ENCODE results near the gene RIMS4.

The RIMS4 gene

DNA sequence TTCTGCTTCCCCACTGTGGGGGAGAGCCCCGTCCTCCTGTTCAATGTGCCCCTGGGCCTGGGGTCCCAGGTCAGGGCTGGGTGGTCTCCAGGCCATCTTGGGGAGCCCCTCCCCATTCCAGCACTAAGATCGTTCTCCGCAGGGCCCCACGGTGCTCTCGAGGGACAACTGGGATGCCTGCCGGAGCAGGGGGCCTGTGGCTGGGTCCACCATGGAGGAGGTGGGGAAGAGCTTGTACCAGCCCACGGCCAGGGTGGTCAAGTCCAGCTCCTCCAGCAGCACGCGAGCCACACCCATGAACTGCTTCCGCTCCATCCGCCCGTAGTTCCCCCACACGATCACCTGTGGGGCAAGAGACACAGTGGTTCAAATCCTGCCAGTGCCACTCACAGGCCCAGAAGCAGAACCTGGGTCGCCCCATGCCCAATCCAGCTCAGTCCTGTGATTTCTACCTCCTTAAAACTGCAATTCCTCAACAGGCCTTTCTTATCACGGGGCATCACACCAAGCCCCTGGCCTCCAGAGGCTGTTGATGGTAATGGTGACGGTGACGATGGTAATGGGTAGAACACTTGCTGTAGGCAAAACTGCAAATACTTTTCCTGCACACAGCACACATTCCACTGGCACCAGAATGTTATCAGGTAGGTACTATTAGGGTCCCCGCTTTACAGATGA is 54.2 kb downstream of the RIMS4 start:
- Histone ChIP-seq H3K4me3 (ENCODE audit: low read depth in 1 of 2, low read length in 1 of 2) (no peak overlapping the region), H3K36me3 (no peaks in the 10 kb centered on the region), H3K9me3 (no peaks in the 10 kb centered on the region), H3K27ac (no peak overlapping the region), H3K4me1 (ENCODE audit: control insufficient read depth in 1 of 2, insufficient read depth in 1 of 2, low read depth in 1 of 2, low read length in 1 of 2) (no peaks in the 10 kb centered on the region), H3K27me3 (peaks cover 25% of the 10 kb centered on the region)
- TF ChIP-seq, protein P1, sequence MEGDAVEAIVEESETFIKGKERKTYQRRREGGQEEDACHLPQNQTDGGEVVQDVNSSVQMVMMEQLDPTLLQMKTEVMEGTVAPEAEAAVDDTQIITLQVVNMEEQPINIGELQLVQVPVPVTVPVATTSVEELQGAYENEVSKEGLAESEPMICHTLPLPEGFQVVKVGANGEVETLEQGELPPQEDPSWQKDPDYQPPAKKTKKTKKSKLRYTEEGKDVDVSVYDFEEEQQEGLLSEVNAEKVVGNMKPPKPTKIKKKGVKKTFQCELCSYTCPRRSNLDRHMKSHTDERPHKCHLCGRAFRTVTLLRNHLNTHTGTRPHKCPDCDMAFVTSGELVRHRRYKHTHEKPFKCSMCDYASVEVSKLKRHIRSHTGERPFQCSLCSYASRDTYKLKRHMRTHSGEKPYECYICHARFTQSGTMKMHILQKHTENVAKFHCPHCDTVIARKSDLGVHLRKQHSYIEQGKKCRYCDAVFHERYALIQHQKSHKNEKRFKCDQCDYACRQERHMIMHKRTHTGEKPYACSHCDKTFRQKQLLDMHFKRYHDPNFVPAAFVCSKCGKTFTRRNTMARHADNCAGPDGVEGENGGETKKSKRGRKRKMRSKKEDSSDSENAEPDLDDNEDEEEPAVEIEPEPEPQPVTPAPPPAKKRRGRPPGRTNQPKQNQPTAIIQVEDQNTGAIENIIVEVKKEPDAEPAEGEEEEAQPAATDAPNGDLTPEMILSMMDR (IDR thresholded peaks at IDR 0.05): no peak

DNA sequence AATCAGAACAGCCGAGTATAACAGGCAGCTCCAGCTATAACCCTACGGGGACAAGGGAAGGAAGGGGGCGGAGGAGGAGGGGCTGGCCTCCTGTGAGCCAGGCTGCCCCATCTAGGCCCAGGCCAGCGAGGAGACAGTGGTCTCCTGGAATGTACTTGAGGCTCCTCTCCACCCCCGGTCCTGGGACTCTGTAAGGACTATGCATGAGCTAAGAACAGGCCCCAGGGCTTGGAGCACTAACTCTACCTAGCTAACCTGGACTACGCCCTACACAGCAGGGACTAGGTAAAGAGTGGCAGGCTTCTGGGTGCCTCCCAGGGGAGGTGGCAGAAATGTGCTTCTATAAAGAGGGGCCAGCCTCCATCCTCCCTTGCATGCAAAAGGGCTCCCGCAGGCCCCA is 55.8 kb downstream of the RIMS4 start:
- TF ChIP-seq, protein P1 (IDR thresholded peaks at IDR 0.05): no peak
- Histone ChIP-seq H3K36me3 (no peaks in the 10 kb centered on the region), H3K27me3 (peaks cover 40% of the 10 kb centered on the region), H3K27ac (no peak overlapping the region), H3K4me3 (ENCODE audit: low read depth in 1 of 2, low read length in 1 of 2) (no peak overlapping the region), H3K4me1 (ENCODE audit: control insufficient read depth in 1 of 2, insufficient read depth in 1 of 2, low read depth in 1 of 2, low read length in 1 of 2) (no peaks in the 10 kb centered on the region), H3K9me3 (no peaks in the 10 kb centered on the region)

DNA sequence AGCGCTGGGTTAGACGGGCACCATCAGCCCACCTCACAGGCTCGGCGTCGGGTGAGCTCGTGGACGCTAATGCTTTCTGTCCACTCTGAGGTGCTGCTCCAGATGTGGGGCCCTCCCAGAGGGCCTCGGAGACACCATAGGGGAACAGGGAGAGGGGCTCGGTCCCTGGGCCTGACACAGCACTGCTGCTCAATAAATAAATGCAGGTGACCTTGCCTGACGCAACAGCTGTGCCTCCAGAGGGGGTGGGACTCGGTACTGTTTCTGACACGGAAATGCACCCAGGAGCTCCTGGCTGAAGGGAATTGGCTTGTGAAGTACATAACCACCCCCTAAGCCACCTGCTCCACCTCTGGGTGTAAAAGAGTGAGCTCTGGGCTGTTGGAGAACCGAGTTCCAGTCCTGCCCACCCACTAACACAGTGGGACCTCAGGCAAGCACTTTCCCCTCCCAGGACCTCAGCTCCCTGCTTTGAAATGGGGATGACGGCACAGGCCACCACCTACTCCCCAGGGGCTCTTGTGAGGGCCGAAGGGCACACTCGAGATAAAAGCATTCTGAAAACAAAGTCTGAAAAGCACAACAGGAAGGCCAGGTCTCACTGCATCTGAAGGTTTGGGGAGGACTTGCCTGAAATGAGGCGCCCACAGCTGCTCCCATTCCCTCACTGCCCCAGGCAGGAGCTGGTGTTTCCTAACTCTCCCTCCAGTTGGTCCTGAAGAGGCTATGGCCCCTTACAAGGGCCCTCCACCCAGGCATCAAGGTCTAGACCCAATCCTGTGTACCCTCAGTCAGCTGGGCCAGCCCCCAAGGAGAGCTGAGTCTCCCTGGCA is 58.0 kb downstream of the RIMS4 start:
- peaks cover 54% of the 10 kb centered on the region for H3K27me3 ChIP-seq
- H3K4me1 ChIP-seq (ENCODE audit: control insufficient read depth in 1 of 2, insufficient read depth in 1 of 2, low read depth in 1 of 2, low read length in 1 of 2): no peaks in the 10 kb centered on the region
- no peaks in the 10 kb centered on the region for H3K36me3 ChIP-seq
- H3K4me3 ChIP-seq (ENCODE audit: low read depth in 1 of 2, low read length in 1 of 2): no peak overlapping the region
- no peak overlapping the region for H3K27ac ChIP-seq
- H3K9me3 ChIP-seq: no peaks in the 10 kb centered on the region
- TF ChIP-seq, protein P1 (IDR thresholded peaks at IDR 0.05): no peak

DNA sequence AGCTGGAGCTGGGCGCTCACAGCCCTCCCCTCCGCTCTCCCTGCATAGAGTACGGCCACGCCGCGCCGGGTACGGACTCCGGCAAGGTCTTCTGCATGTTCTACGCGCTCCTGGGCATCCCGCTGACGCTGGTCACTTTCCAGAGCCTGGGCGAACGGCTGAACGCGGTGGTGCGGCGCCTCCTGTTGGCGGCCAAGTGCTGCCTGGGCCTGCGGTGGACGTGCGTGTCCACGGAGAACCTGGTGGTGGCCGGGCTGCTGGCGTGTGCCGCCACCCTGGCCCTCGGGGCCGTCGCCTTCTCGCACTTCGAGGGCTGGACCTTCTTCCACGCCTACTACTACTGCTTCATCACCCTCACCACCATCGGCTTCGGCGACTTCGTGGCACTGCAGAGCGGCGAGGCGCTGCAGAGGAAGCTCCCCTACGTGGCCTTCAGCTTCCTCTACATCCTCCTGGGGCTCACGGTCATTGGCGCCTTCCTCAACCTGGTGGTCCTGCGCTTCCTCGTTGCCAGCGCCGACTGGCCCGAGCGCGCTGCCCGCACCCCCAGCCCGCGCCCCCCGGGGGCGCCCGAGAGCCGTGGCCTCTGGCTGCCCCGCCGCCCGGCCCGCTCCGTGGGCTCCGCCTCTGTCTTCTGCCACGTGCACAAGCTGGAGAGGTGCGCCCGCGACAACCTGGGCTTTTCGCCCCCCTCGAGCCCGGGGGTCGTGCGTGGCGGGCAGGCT is 60.1 kb downstream of the RIMS4 start:
- Histone ChIP-seq H3K4me3 (ENCODE audit: low read depth in 1 of 2, low read length in 1 of 2) (no peak overlapping the region), H3K27ac (no peak overlapping the region), H3K4me1 (ENCODE audit: control insufficient read depth in 1 of 2, insufficient read depth in 1 of 2, low read depth in 1 of 2, low read length in 1 of 2) (peaks cover 3 to 12% of the 10 kb centered on the region in 2 experiments), H3K36me3 (no peaks in the 10 kb centered on the region), H3K27me3 (peaks cover 75% of the 10 kb centered on the region), H3K9me3 (no peaks in the 10 kb centered on the region)
- TF ChIP-seq, protein P1 (IDR thresholded peaks at IDR 0.05): no peak

DNA sequence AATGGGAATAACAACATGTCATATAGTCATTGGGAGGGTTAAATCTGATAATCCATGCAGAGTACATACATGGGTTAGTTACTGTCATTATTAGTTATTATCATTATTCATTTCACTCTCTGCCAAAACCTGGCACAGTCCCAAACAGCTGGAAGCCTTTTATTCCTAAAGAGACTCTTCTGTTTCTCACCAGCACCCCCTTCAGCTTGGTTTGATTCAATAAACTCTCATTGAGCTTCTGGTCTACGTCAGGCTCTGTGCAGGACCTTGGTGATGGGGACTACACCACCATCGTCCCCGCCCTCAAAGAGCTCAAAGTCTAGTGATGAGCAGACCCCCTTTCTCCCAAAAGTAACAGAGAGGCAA is 62.4 kb downstream of the RIMS4 start:
- no peaks in the 10 kb centered on the region for H3K36me3 ChIP-seq
- H3K9me3 ChIP-seq: no peaks in the 10 kb centered on the region
- H3K27ac ChIP-seq: no peak overlapping the region
- H3K4me1 ChIP-seq (ENCODE audit: control insufficient read depth in 1 of 2, insufficient read depth in 1 of 2, low read depth in 1 of 2, low read length in 1 of 2): peaks cover 3 to 12% of the 10 kb centered on the region in 2 experiments
- TF ChIP-seq, protein P1 (IDR thresholded peaks at IDR 0.05): no peak
- H3K27me3 ChIP-seq: peaks cover 97% of the 10 kb centered on the region
- no peak overlapping the region for H3K4me3 ChIP-seq (ENCODE audit: low read depth in 1 of 2, low read length in 1 of 2)
